IPS DF 6.9 (cell line): Measurements from ENCODE around the gene XRCC1.
"Not testable (repeated sequence)": the region's sequence is repeated elsewhere in the genome, so short reads cannot be mapped to it uniquely, and the experiment has no call there.

ENCODE experiments used
- DNase-seq: peaks from one replicate; pipeline ENCODE4 v3.0.0-alpha.2; 2013; ENCODE audit warnings: low read depth, low spot score
- H3K27ac ChIP-seq: one replicate; pipeline ENCODE4 v1.5.1; 2013; ENCODE audit warnings: low read length, control low read depth
- H3K27me3 ChIP-seq: 2 replicates; pipeline ENCODE4 v1.6.1; 2013; ENCODE audit warnings: mild to moderate bottlenecking, low read length; ENCODE audit not compliant: control insufficient read depth, insufficient read depth
- H3K36me3 ChIP-seq: 2 replicates; pipeline ENCODE4 v1.6.1; 2013; ENCODE audit warnings: low read length; ENCODE audit not compliant: control insufficient read depth, insufficient read depth
- H3K4me1 ChIP-seq: 2 replicates; pipeline ENCODE4 v1.6.1; 2013; ENCODE audit warnings: low read length; ENCODE audit not compliant: control insufficient read depth, insufficient read depth
- H3K4me3 ChIP-seq: 2 replicates; pipeline ENCODE4 v1.5.1; 2013; ENCODE audit warnings: mild to moderate bottlenecking, low read length
- H3K9me3 ChIP-seq: 2 replicates; pipeline ENCODE4 v1.6.1; 2013; ENCODE audit warnings: low read length, inconsistent platforms; ENCODE audit not compliant: control insufficient read depth, insufficient read depth
- WGBS: extraction: QIAGEN DNeasy Blood & Tissue Kit; methylation state at CpG from one replicate; pipeline ENCODE4 v1.1.7; 2013; ENCODE audit warnings: mixed read lengths, missing lambda C conversion rate; ENCODE audit not compliant: insufficient read length, insufficient coverage; 5-methylcytosine and 5-hydroxymethylcytosine counted together

XRCC1 gene

GRCh38 chr19:43532962-43533545 lies 42.3 kb downstream of the XRCC1 start, which contains the start of gene ZNF575:
TSS of gene ZNF575 (plus strand) at chr19:43533188. CDS start at chr19:43534423, 1,235 bp downstream.
- no peaks in the 10 kb centered on the region; the same call in 1 of the 2 replicates for H3K4me1 ChIP-seq
- WGBS, result no CpG with 5 or more reads among the region's 47 CpGs
- H3K27ac ChIP-seq, result peak within 1 kb of the TSS; percentile 6
- H3K9me3 ChIP-seq, result no peaks in the 10 kb centered on the region
- H3K27me3 ChIP-seq, result no peaks in the 10 kb centered on the region
- DNase-seq, result peak; percentile 92
- H3K36me3 ChIP-seq, result no peaks in the 10 kb centered on the region
- H3K4me3 ChIP-seq, result peak within 1 kb of the TSS; percentile 58; the same call in 1 of the 2 replicates

- peak overlapping the region; percentile 58; the same call in 1 of the 2 replicates for H3K4me3 ChIP-seq
- H3K36me3 ChIP-seq, result no peaks in the 10 kb centered on the region
- WGBS, result no CpG with 5 or more reads among the region's 16 CpGs
- H3K9me3 ChIP-seq, result no peaks in the 10 kb centered on the region
- H3K4me1 ChIP-seq, result no peaks in the 10 kb centered on the region; the same call in 1 of the 2 replicates
- H3K27ac ChIP-seq, result peak overlapping the region; percentile 6
- no peak for DNase-seq
- no peaks in the 10 kb centered on the region; the same call in 1 of the 2 replicates for H3K27me3 ChIP-seq
Observed at GRCh38 chr19:43532571-43532961, 42.8 kb downstream of the XRCC1 start.

GRCh38 chr19:43527860-43528622 lies 47.3 kb downstream of the XRCC1 start:
- H3K27ac ChIP-seq, result no peak overlapping the region
- H3K27me3 ChIP-seq, result no peaks in the 10 kb centered on the region; the same call in 1 of the 2 replicates
- H3K36me3 ChIP-seq, result no peaks in the 10 kb centered on the region
- H3K9me3 ChIP-seq, result no peaks in the 10 kb centered on the region
- no peak overlapping the region for H3K4me3 ChIP-seq
- peaks cover 2% of the 10 kb centered on the region; the same call in 1 of the 2 replicates for H3K4me1 ChIP-seq
- no peak for DNase-seq
- WGBS, result no CpG with 5 or more reads among the region's 13 CpGs

- Histone ChIP-seq H3K36me3 (no peaks in the 10 kb centered on the region), H3K4me3 (peak within 1 kb of the TSS; percentile 97), H3K27me3 (no peaks in the 10 kb centered on the region; the same call in 1 of the 2 replicates), H3K9me3 (no peaks in the 10 kb centered on the region), H3K27ac (no peak within 1 kb of the TSS), H3K4me1 (peaks cover 2% of the 10 kb centered on the region; the same call in 1 of the 2 replicates)
- no peak for DNase-seq
- no CpG with 5 or more reads among the region's 54 CpGs for WGBS
Observed at GRCh38 chr19:43526884-43527859, 48.2 kb downstream of the XRCC1 start, which contains the start of gene ETHE1. TSS of gene ETHE1 (minus strand) at chr19:43527201. CDS start at chr19:43527177, 24 bp downstream.

- no CpG with 5 or more reads among the region's 26 CpGs for WGBS
- no peak overlapping the region for H3K27ac ChIP-seq
Observed at GRCh38 chr19:43525836-43526771, 49.2 kb downstream of the XRCC1 start.

GRCh38 chr19:43524922-43525835 lies 50.1 kb downstream of the XRCC1 start:
- H3K36me3 ChIP-seq, result no peaks in the 10 kb centered on the region
- H3K9me3 ChIP-seq, result no peaks in the 10 kb centered on the region
- no peak overlapping the region for H3K27ac ChIP-seq
- H3K27me3 ChIP-seq, result no peaks in the 10 kb centered on the region; the same call in 1 of the 2 replicates
- H3K4me1 ChIP-seq, result peaks cover 2% of the 10 kb centered on the region; the same call in 1 of the 2 replicates
- H3K4me3 ChIP-seq, result peak overlapping the region; percentile 97; the same call in 1 of the 2 replicates
- no CpG with 5 or more reads among the region's 12 CpGs for WGBS
- DNase-seq, result no peak

More at GRCh38 chr19:43525836-43526771, 49.2 kb downstream of the XRCC1 start:
- peaks cover 2% of the 10 kb centered on the region; the same call in 1 of the 2 replicates for H3K4me1 ChIP-seq
- H3K9me3 ChIP-seq, result no peaks in the 10 kb centered on the region
- H3K4me3 ChIP-seq, result peak overlapping the region; percentile 97
- H3K36me3 ChIP-seq, result no peaks in the 10 kb centered on the region
- no peak for DNase-seq
- no peaks in the 10 kb centered on the region; the same call in 1 of the 2 replicates for H3K27me3 ChIP-seq

- not testable (repeated sequence) for H3K36me3 ChIP-seq, H3K4me3 ChIP-seq, DNase-seq, H3K9me3 ChIP-seq, H3K4me1 ChIP-seq, H3K27ac ChIP-seq, H3K27me3 ChIP-seq
- no CpG with 5 or more reads among the region's 8 CpGs for WGBS
Observed at GRCh38 chr19:43523696-43524095, 51.6 kb downstream of the XRCC1 start.

GRCh38 chr19:43522929-43523328 lies 52.4 kb downstream of the XRCC1 start:
- Histone ChIP-seq H3K36me3 (no peaks in the 10 kb centered on the region), H3K4me3 (no peak overlapping the region), H3K9me3 (no peaks in the 10 kb centered on the region), H3K27ac (no peak overlapping the region), H3K4me1 (peaks cover 2% of the 10 kb centered on the region; the same call in 1 of the 2 replicates), H3K27me3 (no peaks in the 10 kb centered on the region; the same call in 1 of the 2 replicates)
- DNase-seq, result no peak
- WGBS, result no CpG with 5 or more reads among the region's 5 CpGs
